Smooth muscle cell (in vitro differentiated cells): ENCODE results near the gene PHLPP1. TPM values are rescaled to one million over a fixed set of nuclear protein-coding genes. Genes with fewer than 3 reads are reported as not detected.
"Not testable (repeated sequence)": the region's sequence is repeated elsewhere in the genome, so short reads cannot be mapped to it uniquely, and the experiment has no call there.

ENCODE experiments used
- DNase-seq: peaks from one replicate; lab custom pipeline; 2025; ENCODE audit not compliant: unreplicated experiment; lab: John Stamatoyannopoulos, UW
- H2AFZ ChIP-seq: fragments of 200-600 bp; sonication (generic); 2 replicates; pipeline ENCODE4 v1.6.0; 2016; ENCODE audit warnings: antibody characterized with exemption, low read depth, mild to moderate bottlenecking
- H3F3A ChIP-seq: fragments of 200-600 bp; sonication (generic); 2 replicates; pipeline ENCODE4 v1.6.0; 2017; ENCODE audit warnings: antibody characterized with exemption, low read depth
- H3K27ac ChIP-seq: fragments of 200-600 bp; sonication (generic); 2 replicates; pipeline ENCODE4 v1.5.1; 2016; ENCODE audit warnings: low read depth, mild to moderate bottlenecking
- H3K27me3 ChIP-seq: fragments of 200-600 bp; sonication (generic); 2 replicates; pipeline ENCODE4 v1.6.1; 2016; ENCODE audit warnings: low read depth, mild to moderate bottlenecking
- H3K36me3 ChIP-seq: fragments of 200-600 bp; sonication (generic); 2 replicates; pipeline ENCODE4 v1.5.1; 2016; ENCODE audit warnings: low read depth
- H3K4me1 ChIP-seq: fragments of 200-600 bp; sonication (generic); 2 replicates; pipeline ENCODE4 v1.5.1; 2016; ENCODE audit warnings: low read depth
- H3K4me2 ChIP-seq: fragments of 200-600 bp; sonication (generic); 2 replicates; pipeline ENCODE4 v1.6.0; 2016; ENCODE audit warnings: mild to moderate bottlenecking
- H3K4me3 ChIP-seq: fragments of 200-600 bp; sonication (generic); 2 replicates; pipeline ENCODE4 v1.5.1; 2016; ENCODE audit warnings: mild to moderate bottlenecking
- H3K79me2 ChIP-seq: fragments of 200-600 bp; sonication (generic); 2 replicates; pipeline ENCODE4 v1.6.0; 2016; ENCODE audit warnings: low read depth, mild to moderate bottlenecking
- H3K9ac ChIP-seq: fragments of 200-600 bp; sonication (generic); 2 replicates; pipeline ENCODE4 v1.6.0; 2016; ENCODE audit warnings: low read depth
- H3K9me3 ChIP-seq: fragments of 200-600 bp; sonication (generic); replicated peaks from 2 replicates; pipeline ENCODE4 v1.5.1; 2016; ENCODE audit warnings: low read depth
- H4K20me1 ChIP-seq: fragments of 200-600 bp; sonication (generic); 2 replicates; pipeline ENCODE4 v1.6.0; 2016; ENCODE audit warnings: low read depth
- WGBS: methylation state at CpG from one replicate; pipeline ENCODE4 v1.1.7; 2016; ENCODE audit warnings: low lambda C conversion rate; 5-methylcytosine and 5-hydroxymethylcytosine counted together
- polyA plus RNA-seq: library from polyadenylated mRNA; unstranded; fragments of >200 nt; fragmentation: Nextera tagmentation; extraction: Ambion mirVana; gene quantifications from 2 replicates; pipeline ENCODE4 v1.2.1, GENCODE V29; 2016
- total RNA-seq: library from RNA; depleted of rRNA; stranded (reverse); fragments of >200 nt; gene quantifications from 2 replicates; pipeline ENCODE4 v1.2.3, GENCODE V29; 2014
- TF ChIP-seq, protein P1 (sequence below): fragments of 200-600 bp; sonication (generic); IDR thresholded peaks from 2 replicates; pipeline ENCODE4 v1.5.1; 2017; ENCODE audit warnings: borderline replicate concordance, mild to moderate bottlenecking, antibody characterized with exemption; ENCODE audit not compliant: insufficient read depth, poor library complexity, severe bottlenecking

The PHLPP1 gene
- total and polyA plus RNA-seq, 2 experiments from 2014 or later, result 1.1 to 4.3 TPM

DNA sequence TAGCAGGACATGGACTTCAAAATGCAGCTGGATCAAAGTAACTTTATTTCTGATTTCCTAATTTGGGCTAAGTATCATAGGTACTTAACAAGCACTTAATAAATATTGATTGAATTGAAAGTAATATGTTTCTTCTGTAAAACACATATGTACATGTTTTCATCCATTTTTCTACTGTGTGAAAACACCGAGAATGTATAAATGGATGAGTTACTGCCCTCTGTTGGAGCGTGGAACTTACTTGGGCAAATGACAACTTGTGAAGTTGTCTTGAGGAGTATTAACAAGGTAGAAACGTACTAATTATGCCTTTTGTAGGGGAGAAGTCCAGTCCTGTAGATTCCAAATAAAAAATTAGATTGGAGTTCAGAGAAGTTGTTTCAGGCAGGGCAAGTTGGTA, 87.2 kb downstream of the PHLPP1 start:
- no peaks in the 10 kb centered on the region for H3K9me3 ChIP-seq
- peaks cover 6% of the 10 kb centered on the region for H3K4me1 ChIP-seq
- H3K27me3 ChIP-seq, result no peaks in the 10 kb centered on the region
- H3K9ac ChIP-seq, result no peak overlapping the region
- H3K79me2 ChIP-seq, result peaks cover 25% of the 10 kb centered on the region
- TF ChIP-seq, protein P1, sequence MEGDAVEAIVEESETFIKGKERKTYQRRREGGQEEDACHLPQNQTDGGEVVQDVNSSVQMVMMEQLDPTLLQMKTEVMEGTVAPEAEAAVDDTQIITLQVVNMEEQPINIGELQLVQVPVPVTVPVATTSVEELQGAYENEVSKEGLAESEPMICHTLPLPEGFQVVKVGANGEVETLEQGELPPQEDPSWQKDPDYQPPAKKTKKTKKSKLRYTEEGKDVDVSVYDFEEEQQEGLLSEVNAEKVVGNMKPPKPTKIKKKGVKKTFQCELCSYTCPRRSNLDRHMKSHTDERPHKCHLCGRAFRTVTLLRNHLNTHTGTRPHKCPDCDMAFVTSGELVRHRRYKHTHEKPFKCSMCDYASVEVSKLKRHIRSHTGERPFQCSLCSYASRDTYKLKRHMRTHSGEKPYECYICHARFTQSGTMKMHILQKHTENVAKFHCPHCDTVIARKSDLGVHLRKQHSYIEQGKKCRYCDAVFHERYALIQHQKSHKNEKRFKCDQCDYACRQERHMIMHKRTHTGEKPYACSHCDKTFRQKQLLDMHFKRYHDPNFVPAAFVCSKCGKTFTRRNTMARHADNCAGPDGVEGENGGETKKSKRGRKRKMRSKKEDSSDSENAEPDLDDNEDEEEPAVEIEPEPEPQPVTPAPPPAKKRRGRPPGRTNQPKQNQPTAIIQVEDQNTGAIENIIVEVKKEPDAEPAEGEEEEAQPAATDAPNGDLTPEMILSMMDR, result no peak
- peaks cover 4% of the 10 kb centered on the region for H4K20me1 ChIP-seq
- H3K36me3 ChIP-seq, result no peaks in the 10 kb centered on the region
- H3K4me3 ChIP-seq, result no peak overlapping the region
- no peak overlapping the region for H3K27ac ChIP-seq
- H3F3A ChIP-seq, result no peaks in the 10 kb centered on the region
- DNase-seq, result no peak
- no peak overlapping the region for H3K4me2 ChIP-seq
- H2AFZ ChIP-seq, result no peak overlapping the region
- WGBS, result 77% methylated on average over 3 of the region's 3 CpGs

DNA sequence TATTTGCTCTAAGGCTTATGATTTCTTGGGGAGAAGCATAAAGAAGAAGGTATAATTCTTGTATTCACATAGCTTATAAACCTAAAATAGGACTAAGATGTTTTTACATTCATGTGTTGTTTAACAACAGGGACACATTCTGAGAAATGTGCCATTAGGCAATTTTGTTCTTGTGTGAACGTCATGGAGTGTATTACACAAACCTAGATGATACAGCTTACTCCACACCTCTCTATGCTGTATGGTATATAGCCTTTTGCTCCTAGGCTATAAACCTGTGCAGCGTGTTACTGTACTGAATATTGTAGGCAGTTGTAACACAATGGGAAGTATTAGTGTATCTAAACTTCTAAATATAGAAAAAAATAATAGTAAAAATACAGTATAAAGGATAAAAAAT, 92.1 kb downstream of the PHLPP1 start:
- no peaks in the 10 kb centered on the region for H4K20me1 ChIP-seq
- no peak overlapping the region for H3K9ac ChIP-seq
- no peaks in the 10 kb centered on the region for H3K9me3 ChIP-seq
- no peak overlapping the region for H3K27ac ChIP-seq
- WGBS, result 93% methylated on average over 2 of the region's 2 CpGs
- no peak overlapping the region for H2AFZ ChIP-seq
- no peak overlapping the region for H3K4me3 ChIP-seq
- peaks cover 26% of the 10 kb centered on the region for H3K79me2 ChIP-seq
- no peaks in the 10 kb centered on the region for H3F3A ChIP-seq
- TF ChIP-seq, protein P1, result no peak
- H3K4me1 ChIP-seq, result peaks cover 9% of the 10 kb centered on the region
- H3K36me3 ChIP-seq, result no peaks in the 10 kb centered on the region
- H3K4me2 ChIP-seq, result no peak overlapping the region
- H3K27me3 ChIP-seq, result no peaks in the 10 kb centered on the region
- no peak for DNase-seq

- WGBS, result 100% methylated on average over 1 of the region's 1 CpG
- H3K4me1 ChIP-seq, result peaks cover 11% of the 10 kb centered on the region
- H3K36me3 ChIP-seq, result no peaks in the 10 kb centered on the region
- peaks cover 25% of the 10 kb centered on the region for H3K79me2 ChIP-seq
- no peak overlapping the region for H2AFZ ChIP-seq
- no peaks in the 10 kb centered on the region for H3K27me3 ChIP-seq
- H3K9ac ChIP-seq, result no peak overlapping the region
- H3K4me3 ChIP-seq, result no peak overlapping the region
- no peak overlapping the region for H3K27ac ChIP-seq
- H3F3A ChIP-seq, result peaks cover 7% of the 10 kb centered on the region
- peaks cover 3% of the 10 kb centered on the region for H4K20me1 ChIP-seq
- no peaks in the 10 kb centered on the region for H3K9me3 ChIP-seq
- H3K4me2 ChIP-seq, result no peak overlapping the region
- no peak for DNase-seq
- TF ChIP-seq, protein P1, result no peak
Measured at GRCh38 chr18:62808123-62808522, 92.8 kb downstream of the PHLPP1 start.

GRCh38 chr18:62809445-62809844, 94.1 kb downstream of the PHLPP1 start:
- WGBS, result 94% methylated on average over 8 of the region's 8 CpGs
- Histone ChIP-seq H4K20me1 (peaks cover 11% of the 10 kb centered on the region), H3K79me2 (peaks cover 23% of the 10 kb centered on the region), H3F3A (peaks cover 13% of the 10 kb centered on the region), H3K4me2 (peak overlapping the region; percentile 35), H3K4me1 (peaks cover 24% of the 10 kb centered on the region)
- not testable (repeated sequence) for DNase-seq, H3K4me3 ChIP-seq, H3K9me3 ChIP-seq, H3K27ac ChIP-seq, H2AFZ ChIP-seq, H3K9ac ChIP-seq, H3K27me3 ChIP-seq, H3K36me3 ChIP-seq
